DMS 273 treated with DMSO at 0.1 percent for 48 hours (cell line): ENCODE results near the gene SNAPIN.

Source experiments
- DNase-seq: peaks from one replicate; lab custom pipeline; 2025; lab: John Stamatoyannopoulos, UW

Gene SNAPIN

DNA sequence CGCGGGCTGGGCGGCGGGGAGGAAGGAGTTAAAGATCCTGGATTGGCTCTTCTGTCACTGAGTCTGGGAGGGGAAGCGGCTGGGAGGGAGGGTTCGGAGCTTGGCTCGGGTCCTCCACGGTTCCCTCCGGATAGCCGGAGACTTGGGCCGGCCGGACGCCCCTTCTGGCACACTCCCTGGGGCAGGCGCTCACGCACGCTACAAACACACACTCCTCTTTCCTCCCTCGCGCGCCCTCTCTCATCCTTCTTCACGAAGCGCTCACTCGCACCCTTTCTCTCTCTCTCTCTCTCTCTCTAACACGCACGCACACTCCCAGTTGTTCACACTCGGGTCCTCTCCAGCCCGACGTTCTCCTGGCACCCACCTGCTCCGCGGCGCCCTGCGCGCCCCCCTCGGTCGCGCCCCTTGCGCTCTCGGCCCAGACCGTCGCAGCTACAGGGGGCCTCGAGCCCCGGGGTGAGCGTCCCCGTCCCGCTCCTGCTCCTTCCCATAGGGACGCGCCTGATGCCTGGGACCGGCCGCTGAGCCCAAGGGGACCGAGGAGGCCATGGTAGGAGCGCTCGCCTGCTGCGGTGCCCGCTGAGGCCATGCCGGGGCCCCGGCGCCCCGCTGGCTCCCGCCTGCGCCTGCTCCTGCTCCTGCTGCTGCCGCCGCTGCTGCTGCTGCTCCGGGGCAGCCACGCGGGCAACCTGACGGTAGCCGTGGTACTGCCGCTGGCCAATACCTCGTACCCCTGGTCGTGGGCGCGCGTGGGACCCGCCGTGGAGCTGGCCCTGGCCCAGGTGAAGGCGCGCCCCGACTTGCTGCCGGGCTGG is 20.2 kb downstream of the SNAPIN start, which contains the start of gene NPR1:
TSS of gene NPR1 (plus strand) at position 170 of the 818 bp plus-strand sequence. CDS start at position 591, 421 bp downstream.
- DNase-seq, result no peak

DNA sequence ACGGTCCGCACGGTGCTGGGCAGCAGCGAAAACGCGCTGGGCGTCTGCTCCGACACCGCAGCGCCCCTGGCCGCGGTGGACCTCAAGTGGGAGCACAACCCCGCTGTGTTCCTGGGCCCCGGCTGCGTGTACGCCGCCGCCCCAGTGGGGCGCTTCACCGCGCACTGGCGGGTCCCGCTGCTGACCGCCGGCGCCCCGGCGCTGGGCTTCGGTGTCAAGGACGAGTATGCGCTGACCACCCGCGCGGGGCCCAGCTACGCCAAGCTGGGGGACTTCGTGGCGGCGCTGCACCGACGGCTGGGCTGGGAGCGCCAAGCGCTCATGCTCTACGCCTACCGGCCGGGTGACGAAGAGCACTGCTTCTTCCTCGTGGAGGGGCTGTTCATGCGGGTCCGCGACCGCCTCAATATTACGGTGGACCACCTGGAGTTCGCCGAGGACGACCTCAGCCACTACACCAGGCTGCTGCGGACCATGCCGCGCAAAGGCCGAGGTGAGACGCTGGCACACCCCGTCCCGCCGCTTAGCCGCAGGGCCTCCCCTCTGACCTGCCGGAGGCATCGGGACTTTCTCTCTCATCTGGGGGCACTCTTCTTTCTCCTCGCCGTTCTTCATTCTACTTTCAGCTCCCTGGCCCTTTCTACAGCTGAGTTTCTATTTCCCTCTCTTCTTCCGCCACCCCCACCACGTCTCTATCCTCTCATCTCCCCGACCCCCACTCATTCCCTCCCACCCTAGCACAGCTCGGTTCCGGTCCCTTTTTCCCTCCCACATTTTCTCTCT is 21.0 kb downstream of the SNAPIN start:
- DNase-seq, result no peak

DNA sequence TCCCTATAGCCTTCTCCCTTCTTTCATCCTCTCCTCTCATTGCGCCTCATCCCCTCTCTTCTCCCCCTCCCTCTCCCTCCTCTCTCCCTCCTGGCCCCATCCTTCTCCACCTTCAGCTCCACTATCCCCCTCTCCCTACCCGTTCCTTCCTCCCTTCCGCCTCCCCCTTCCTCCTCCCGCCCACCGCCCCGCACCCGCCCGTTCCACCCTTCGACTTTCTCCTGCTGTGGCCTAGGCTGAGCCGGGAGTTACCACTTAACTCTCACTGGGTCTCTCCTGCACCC is 21.6 kb downstream of the SNAPIN start:
- DNase-seq, result no peak

GRCh38 chr1:153682730-153683129 is 24.2 kb downstream of the SNAPIN start:
- DNase-seq, result no peak

- no peak for DNase-seq
Measured at GRCh38 chr1:153683854-153684253, 25.4 kb downstream of the SNAPIN start.

DNA sequence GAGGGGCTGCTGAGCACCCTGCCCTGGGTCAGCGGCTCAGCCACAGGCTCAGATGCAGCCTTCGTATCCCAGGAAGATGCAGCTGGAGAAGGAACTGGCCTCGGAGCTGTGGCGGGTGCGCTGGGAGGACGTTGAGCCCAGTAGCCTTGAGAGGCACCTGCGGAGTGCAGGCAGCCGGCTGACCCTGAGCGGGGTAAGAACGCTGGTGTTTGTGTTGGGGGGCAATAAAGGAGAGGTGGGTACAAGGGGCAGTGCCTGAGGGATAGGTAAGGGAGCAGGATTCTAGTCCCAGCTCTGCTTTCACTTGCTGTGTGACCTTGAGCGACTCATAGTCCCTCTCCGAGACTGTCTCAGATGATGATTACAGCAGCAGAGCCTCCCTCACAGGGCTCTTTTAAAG is 26.4 kb downstream of the SNAPIN start:
- DNase-seq, result no peak

GRCh38 chr1:153685544-153686340 is 27.2 kb downstream of the SNAPIN start:
- no peak for DNase-seq

- DNase-seq, result no peak
Measured at GRCh38 chr1:153687346-153688125, 29.0 kb downstream of the SNAPIN start.

GRCh38 chr1:153688276-153688675 is 29.8 kb downstream of the SNAPIN start:
- DNase-seq, result no peak

DNA sequence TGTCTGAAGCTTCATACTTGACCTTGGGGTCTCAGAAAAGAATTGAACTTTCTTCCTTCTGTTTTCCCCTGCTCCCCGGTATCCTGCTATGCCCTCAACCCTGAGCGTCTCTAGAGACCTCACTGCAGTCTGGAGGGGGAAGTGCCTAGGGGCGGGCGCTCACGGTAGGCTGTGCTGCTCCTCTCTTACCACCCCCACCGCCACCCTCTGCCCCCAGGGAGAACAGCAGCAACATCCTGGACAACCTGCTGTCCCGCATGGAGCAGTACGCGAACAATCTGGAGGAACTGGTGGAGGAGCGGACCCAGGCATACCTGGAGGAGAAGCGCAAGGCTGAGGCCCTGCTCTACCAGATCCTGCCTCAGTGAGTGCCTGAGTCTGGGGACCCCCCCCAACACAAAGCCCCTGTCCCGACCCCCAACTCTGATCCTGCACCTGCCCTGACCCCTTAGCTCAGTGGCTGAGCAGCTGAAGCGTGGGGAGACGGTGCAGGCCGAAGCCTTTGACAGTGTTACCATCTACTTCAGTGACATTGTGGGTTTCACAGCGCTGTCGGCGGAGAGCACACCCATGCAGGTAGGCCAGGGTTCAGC is 30.3 kb downstream of the SNAPIN start:
- DNase-seq, result no peak

DNA sequence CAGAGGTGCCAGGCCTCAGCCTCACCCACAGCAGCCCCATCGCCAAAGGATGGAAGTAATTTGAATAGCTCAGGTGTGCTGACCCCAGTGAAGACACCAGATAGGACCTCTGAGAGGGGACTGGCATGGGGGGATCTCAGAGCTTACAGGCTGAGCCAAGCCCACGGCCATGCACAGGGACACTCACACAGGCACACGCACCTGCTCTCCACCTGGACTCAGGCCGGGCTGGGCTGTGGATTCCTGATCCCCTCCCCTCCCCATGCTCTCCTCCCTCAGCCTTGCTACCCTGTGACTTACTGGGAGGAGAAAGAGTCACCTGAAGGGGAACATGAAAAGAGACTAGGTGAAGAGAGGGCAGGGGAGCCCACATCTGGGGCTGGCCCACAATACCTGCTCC is 35.0 kb downstream of the SNAPIN start:
- no peak for DNase-seq

- no peak for DNase-seq
Measured at GRCh38 chr1:153696741-153697140, 38.2 kb downstream of the SNAPIN start.

- DNase-seq, result no peak
Measured at GRCh38 chr1:153697191-153698019, 38.9 kb downstream of the SNAPIN start.

GRCh38 chr1:153698020-153698922 is 39.8 kb downstream of the SNAPIN start:
- peak; percentile 47 for DNase-seq

DNA sequence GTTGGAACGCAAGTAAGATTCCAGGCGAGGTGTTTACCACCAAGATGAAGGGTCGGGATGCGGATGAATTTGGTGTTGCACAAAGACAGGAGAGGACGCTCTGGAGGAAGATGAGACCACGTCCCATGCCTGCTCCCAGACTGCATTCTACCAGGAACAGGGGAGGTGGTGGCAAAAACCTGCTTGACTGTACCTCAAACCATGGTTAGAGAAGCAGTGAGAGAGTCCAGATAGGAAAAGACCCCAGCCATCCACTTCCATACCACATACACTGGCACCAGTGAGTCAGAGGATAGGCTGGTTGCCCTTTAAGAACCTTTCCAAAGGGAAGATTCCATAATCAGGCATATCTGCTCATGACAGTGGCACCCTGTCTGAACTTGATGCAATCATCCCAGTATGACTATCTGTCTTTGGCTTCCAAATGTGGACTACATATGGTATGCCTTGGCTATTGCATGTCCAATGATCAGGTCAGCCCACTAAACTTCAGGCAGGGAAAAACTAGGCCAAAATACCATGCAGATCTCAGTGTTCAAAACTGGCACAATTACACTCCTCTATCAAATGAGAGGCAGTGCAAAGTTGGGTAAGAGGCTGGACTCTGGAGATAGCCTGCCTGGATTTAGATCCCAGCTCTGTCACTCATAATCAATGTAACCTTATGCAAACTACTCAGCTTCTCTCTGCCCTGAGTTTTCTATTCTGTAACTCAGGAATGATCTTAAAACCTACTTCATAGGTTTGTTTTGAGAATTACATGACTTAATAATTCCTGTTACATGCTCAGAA is 40.6 kb downstream of the SNAPIN start:
- DNase-seq, result no peak

DNA sequence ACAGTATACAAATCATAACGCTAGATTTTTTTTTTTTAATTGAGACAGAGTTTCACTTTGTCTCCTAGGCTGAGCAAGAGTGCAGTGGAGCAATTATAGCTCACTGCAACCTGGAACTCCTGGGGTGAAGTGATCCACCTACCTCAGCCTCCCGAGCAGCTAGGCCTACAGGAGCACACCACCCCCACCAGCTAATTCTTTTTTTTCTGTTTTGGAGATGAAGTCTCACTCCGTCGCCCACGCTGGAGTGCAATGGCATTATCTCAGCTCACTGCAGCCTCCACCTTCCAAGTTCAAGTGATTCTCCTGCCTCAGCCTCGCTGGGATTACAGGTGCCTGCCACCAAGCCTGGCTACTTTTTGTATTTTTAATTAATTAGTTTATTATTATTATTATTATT is 41.3 kb downstream of the SNAPIN start:
- no peak for DNase-seq

GRCh38 chr1:153705484-153705883 is 47.0 kb downstream of the SNAPIN start:
- no peak for DNase-seq

GRCh38 chr1:153711026-153711425 is 52.5 kb downstream of the SNAPIN start:
- DNase-seq, result no peak
